GM12891 (cell line): ENCODE data around the gene SERPINB2.

Experiments used
- DNase-seq: peaks from one replicate; pipeline ENCODE4 v3.0.0; 2011; ENCODE audit warnings: low spot score; ENCODE audit not compliant: insufficient read length
- FAIRE-seq: peaks from 2 replicates; lab custom pipeline; 2011; peaks lifted over from hg19 to GRCh38; lab: Jason Lieb, UNC
- PAX5 ChIP-seq: IDR thresholded peaks from 2 replicates; pipeline ENCODE4 v1.6.1; 2011; ENCODE audit warnings: low read length, moderate library complexity, mild to moderate bottlenecking; ENCODE audit not compliant: insufficient read depth, severe bottlenecking
- POLR2A ChIP-seq: IDR thresholded peaks from 2 replicates; pipeline ENCODE4 v1.6.1; 2011; ENCODE audit warnings: low read depth, low read length, control low read depth
- POLR2AphosphoS5 ChIP-seq: IDR thresholded peaks from 2 replicates; pipeline ENCODE4 v1.6.1; 2011; ENCODE audit warnings: low read depth, low read length, control low read depth
- POU2F2 ChIP-seq: IDR thresholded peaks from 2 replicates; pipeline ENCODE4 v1.6.1; 2011; ENCODE audit warnings: low read depth, mild to moderate bottlenecking, control low read depth, low read length, moderate library complexity
- SPI1 ChIP-seq: IDR thresholded peaks from 2 replicates; pipeline ENCODE4 v1.6.1; 2011; ENCODE audit warnings: low read depth, low read length, control low read depth
- TAF1 ChIP-seq: IDR thresholded peaks from 2 replicates; pipeline ENCODE4 v1.6.1; 2011; ENCODE audit warnings: low read depth, low read length, control low read depth

SERPINB2 gene

DNA sequence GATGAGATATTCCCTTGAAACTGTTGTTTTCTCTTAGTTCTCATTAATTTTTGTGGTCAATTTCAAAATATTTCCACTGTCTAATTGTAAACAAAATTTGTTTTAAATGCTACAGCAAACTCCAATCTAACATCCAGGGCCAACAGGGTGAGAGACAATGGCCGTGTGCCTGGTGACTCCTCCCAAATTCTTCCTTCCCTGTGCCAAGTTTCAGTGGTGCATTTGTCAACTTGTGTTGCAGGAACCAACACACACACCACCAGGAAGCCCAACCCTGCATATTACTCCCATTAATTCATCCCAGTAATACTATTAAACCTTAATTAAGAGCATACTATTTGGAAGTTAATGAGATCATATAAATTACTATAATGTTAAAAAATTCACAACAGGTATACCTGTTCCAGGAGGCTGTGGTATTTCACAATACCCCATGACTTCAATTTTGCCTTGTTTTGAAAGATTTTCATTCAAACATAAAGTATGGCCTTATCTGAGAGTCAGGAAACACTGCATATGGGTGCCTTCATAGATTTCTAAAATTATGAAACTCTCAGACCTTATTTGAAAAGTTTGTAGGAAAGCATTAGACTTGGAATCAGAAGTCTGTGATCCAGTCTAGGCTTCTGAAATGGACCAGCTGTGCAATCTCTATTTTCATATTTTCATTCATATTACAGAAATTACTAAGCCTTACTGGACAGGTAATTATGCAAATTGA, 1.1 kb downstream of the SERPINB2 start:
- no peak for TF ChIP-seq SPI1
- FAIRE-seq (no peak), DNase-seq (no peak)

DNA sequence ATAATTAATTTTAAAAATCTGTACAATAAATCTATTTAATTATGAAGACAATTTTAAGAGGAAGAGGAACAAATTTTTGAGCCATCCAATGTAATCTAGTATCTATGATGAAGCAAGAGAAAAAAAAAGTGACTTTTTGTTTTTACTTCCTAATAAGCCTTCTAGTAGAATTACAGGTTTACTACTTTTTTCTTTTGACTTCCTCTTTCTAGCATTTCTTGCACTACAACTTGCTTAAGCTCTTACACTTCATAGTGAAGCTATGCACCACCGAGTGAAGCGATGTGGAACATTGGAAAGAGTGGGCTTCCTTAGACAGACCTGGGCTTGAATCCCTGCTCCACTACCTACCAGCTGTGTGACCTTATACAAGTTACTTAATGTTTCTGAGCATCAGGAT, 2.1 kb downstream of the SERPINB2 start:
- TF ChIP-seq SPI1, result peak; percentile 48
- TF ChIP-seq POLR2AphosphoS5, result no peak
- no peak for DNase-seq
- no peak for FAIRE-seq

DNA sequence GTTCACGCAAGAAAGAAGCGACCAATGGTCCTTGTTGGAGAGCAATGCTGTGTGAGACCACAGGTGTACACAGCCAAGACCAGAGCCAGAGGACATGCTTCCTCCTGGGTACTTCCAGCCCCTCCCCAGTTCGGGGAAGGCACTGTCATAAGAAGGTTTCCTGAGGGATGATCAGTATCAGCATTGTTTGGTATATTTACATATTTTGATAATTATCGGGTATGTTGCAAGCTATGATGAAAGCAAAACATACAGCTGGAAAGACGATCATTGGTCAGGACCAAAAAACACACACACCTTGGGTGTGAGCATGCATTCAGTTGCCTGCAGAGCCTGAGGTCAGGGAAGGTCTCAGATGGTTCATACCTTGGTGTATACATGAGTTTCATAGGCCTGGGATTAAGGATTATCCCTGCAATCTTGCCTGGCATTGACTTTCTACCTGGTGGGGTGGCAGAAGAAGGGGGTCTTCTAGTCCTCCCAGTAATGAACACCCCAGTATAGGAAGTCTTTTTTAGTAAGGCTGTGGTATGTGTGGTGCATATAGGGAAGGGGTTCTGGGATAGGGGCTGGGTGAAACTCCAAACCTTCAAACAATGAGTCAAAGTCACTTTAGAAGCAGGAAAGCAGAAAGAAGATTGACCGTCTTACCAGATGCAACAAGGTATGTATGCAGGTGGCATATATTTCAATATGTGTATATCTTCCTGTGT, 2.9 kb downstream of the SERPINB2 start:
- DNase-seq, result no peak
- TF ChIP-seq POLR2AphosphoS5 (no peak), TAF1 (no peak), SPI1 (no peak), POU2F2 (no peak), PAX5 (no peak), POLR2A (no peak)
- FAIRE-seq, result peak; percentile 13

DNA sequence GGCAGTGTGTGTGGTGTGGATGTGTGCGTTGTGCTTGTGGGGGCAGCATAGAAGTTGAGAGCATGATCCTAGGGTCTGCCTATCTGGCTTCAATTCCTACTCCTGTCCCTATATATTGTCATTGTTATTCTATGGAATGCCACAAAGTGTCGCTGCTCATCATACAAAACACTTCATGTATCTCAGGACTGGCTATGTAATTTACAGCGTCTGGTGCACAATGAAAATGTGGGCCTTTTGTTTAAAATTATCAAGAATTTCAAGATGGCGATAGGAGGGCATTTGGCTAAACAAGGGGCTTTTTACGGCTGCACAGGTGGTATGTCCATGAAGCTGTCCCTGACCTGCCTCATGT, 3.4 kb downstream of the SERPINB2 start:
- DNase-seq, result no peak
- no peak for FAIRE-seq

DNA sequence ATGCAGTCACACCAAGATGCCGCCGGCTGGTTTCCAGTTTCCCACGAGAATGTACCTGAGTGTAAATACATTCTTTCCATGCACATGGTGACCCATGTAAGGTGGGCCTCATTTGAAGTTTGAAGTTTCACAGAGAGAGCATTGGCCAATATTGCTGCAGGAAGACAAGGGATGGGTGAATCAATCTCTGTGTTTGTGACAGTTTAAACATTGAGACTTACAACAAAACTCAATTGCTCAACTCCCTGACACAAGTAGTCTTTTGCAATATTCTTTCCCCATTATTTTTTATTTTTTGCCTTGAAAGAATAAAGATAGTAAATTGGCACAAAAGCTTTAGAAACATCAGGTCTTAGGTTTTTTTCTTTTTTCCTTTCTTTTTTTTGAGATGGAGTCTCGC, 5.1 kb downstream of the SERPINB2 start:
- DNase-seq, result no peak
- no peak for TF ChIP-seq POU2F2
- no peak for TF ChIP-seq PAX5
- FAIRE-seq, result no peak

More for the DNA sequence above, 3.4 kb downstream of the SERPINB2 start:
- TF ChIP-seq POLR2AphosphoS5, result no peak
- no peak for TF ChIP-seq POLR2A
- TF ChIP-seq PAX5, result no peak
- no peak for TF ChIP-seq TAF1
- TF ChIP-seq SPI1, result no peak
- TF ChIP-seq POU2F2, result no peak

DNA sequence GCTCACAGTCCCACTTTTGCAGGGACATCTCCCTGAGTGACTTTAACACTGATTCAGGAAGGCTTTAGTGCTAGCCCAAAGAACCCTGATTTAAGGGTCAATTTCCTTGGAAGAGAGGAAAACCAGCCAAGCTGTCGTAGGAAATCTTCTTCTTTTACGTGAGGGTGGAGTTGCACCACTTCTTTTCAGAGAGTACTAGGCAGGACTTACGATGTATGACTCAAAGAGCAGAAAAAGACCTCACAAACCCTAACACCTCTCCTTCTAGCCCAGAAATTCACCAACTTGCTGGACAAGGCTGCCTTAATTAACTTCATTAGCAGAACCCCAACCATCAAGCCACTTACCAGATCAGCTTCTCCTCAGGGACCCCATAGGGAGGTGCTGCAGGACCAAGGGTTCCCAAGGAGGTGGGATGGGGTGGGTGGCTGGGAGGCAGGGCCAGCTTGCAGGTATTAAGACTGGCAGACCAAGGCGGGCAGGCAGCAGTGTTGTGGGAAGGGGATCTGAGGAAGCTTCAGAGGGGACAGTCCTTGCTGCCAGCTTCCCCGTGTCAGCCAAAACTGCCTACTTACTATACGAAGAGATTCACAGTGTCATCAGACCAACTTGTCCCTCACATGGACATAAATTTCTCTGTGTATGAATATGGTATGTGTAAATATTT, 6.7 kb downstream of the SERPINB2 start:
- no peak for FAIRE-seq
- TF ChIP-seq POLR2A, result no peak
- no peak for TF ChIP-seq POLR2AphosphoS5
- TF ChIP-seq POU2F2, result no peak
- no peak for DNase-seq

DNA sequence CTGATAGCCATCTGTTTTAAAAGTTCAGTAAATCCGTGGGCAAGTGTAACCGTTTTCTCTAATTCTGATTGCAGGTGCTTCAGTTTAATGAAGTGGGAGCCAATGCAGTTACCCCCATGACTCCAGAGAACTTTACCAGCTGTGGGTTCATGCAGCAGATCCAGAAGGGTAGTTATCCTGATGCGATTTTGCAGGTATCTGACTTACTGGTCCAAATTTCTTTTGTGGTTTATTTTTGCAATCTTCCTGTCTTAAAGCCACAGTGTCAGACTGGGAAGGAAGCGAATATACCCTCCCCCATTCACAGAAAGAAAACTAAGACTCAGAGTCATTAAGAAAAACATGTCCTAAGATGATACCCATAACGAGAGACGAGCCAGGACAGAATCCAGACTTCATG, 7.7 kb downstream of the SERPINB2 start:
- DNase-seq (no peak), FAIRE-seq (peak; percentile 31)
- TF ChIP-seq TAF1, result no peak
- no peak for TF ChIP-seq POU2F2
- TF ChIP-seq PAX5, result no peak
- TF ChIP-seq POLR2A, result no peak
- no peak for TF ChIP-seq SPI1
- no peak for TF ChIP-seq POLR2AphosphoS5

DNA sequence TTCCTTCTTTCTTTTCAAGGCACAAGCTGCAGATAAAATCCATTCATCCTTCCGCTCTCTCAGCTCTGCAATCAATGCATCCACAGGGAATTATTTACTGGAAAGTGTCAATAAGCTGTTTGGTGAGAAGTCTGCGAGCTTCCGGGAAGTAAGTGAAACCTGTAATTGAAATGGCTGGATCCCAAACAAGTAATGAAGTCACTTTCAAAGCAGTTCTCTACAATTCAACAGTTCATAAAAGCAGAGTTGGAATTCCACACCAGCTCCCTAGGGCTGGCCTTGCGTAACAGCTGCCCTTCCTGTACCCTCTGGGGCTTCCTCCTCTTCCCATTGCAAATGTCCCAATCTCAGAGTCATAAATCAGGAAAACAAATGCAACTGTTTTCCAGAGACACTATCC, 9.6 kb downstream of the SERPINB2 start:
- no peak for DNase-seq
- TF ChIP-seq TAF1 (no peak), POU2F2 (no peak), SPI1 (no peak), POLR2AphosphoS5 (no peak), PAX5 (no peak), POLR2A (no peak)
- FAIRE-seq, result no peak

DNA sequence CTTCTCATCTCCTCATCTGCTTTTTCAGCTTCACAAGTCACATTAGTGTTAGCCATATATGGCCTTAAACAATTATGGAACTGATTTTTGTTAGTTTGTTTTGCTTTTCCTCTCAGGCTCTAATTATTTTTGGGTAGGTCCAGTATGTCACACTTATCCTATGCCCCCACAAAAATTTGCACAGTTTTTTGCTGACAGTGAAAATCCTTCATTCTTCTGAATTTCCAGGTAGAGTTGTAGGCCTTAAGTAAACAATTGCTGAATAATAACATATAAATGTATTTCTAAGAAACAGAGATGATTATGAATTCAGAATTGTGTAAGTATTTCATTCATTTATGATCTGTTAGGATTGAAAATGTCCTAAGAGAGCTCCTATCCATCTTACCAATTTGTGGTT, 11.7 kb downstream of the SERPINB2 start:
- TF ChIP-seq POLR2AphosphoS5, result no peak
- TF ChIP-seq TAF1, result no peak
- TF ChIP-seq POLR2A, result no peak
- no peak for TF ChIP-seq POU2F2
- TF ChIP-seq SPI1, result no peak
- TF ChIP-seq PAX5, result no peak
- DNase-seq (no peak), FAIRE-seq (no peak)

DNA sequence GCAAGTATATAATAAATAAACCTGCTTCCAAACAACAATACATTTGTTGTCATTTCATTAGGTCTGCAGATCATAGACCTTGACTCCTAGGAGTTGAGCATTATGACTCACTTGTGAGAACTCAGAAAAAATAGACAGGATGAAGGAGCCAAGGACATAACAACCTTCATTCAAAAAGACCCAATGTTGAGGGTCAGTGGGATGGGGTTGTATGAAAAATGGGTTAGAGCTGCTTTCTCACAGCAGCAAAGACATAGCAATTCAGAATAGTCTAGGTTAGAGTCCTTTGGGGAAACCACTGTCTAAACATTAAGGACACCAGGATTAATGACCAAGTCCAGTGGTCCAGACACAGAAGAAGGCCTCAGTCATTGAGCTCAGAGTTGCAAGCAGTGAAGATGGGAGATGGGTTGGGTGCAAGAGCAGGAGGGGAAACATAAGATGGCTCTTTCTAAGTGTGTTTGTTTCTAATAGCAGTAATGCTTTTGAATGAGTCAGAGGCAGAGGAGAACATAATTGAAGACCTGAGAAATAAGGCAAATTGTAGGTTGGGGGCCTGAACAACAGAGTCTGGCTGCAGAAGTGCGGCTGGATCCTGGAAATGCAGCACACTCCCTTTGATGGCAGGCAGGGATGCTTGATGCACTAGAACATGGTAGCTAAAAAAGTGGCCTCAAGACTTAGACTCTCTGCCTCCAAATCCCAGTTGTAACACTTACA, 16.5 kb downstream of the SERPINB2 start:
- FAIRE-seq (peak; percentile 5), DNase-seq (no peak)
- TF ChIP-seq TAF1, result no peak
- no peak for TF ChIP-seq POU2F2
- TF ChIP-seq PAX5, result no peak
- no peak for TF ChIP-seq POLR2A
- no peak for TF ChIP-seq POLR2AphosphoS5
